ENCODE results near the gene ARAP1. TPM values are rescaled to one million over a fixed set of nuclear protein-coding genes. Genes with fewer than 3 reads are reported as not detected.

ARAP1 gene
- total and polyA plus RNA-seq, 2 donors = 36.4 to 92.2 TPM

- no peak overlapping the region for H3K27ac ChIP-seq (ENCODE audit: low read depth in 1 of 2, low read length in 1 of 2)
- WGBS = 79% methylated on average over 17 of the region's 17 CpGs
These were observed 6.6 kb upstream of the ARAP1 start for GRCh38 chr11:72758690-72759389.

GRCh38 chr11:72758304-72758689 is 6.1 kb upstream of the ARAP1 start:
- Histone ChIP-seq H3K36me3 (ENCODE audit: control insufficient read depth in 2 of 2, insufficient read depth in 2 of 2, low read length in 1 of 2) (no peaks in the 10 kb centered on the region), H3K4me1 (ENCODE audit: control insufficient read depth in 2 of 2, insufficient read depth in 2 of 2, low read length in 2 of 2) (no peaks in the 10 kb centered on the region), H3K9me3 (ENCODE audit: control insufficient read depth in 2 of 2, insufficient read depth in 1 of 2, low read length in 1 of 2) (no peaks in the 10 kb centered on the region), H3K4me3 (ENCODE audit: low read length in 2 of 2) (no peak overlapping the region), H3K27me3 (ENCODE audit: control insufficient read depth in 2 of 2, insufficient read depth in 1 of 2, low read length in 1 of 2) (no peaks in the 10 kb centered on the region), H3K27ac (ENCODE audit: low read depth in 1 of 2, low read length in 1 of 2) (no peak overlapping the region)
- DNase-seq (ENCODE audit: low read depth in 6 of 9, low spot score in 9 of 9) = no peak
- 96% methylated on average over 7 of the region's 7 CpGs for WGBS

More at GRCh38 chr11:72758690-72759389, 6.6 kb upstream of the ARAP1 start:
- Histone ChIP-seq H3K36me3 (ENCODE audit: control insufficient read depth in 2 of 2, insufficient read depth in 2 of 2, low read length in 1 of 2) (no peaks in the 10 kb centered on the region), H3K9me3 (ENCODE audit: control insufficient read depth in 2 of 2, insufficient read depth in 1 of 2, low read length in 1 of 2) (no peaks in the 10 kb centered on the region), H3K27me3 (ENCODE audit: control insufficient read depth in 2 of 2, insufficient read depth in 1 of 2, low read length in 1 of 2) (no peaks in the 10 kb centered on the region), H3K4me3 (ENCODE audit: low read length in 2 of 2) (no peak overlapping the region), H3K4me1 (ENCODE audit: control insufficient read depth in 2 of 2, insufficient read depth in 2 of 2, low read length in 2 of 2) (no peaks in the 10 kb centered on the region)
- DNase-seq (ENCODE audit: low read depth in 6 of 9, low spot score in 9 of 9) = no peak

DNA sequence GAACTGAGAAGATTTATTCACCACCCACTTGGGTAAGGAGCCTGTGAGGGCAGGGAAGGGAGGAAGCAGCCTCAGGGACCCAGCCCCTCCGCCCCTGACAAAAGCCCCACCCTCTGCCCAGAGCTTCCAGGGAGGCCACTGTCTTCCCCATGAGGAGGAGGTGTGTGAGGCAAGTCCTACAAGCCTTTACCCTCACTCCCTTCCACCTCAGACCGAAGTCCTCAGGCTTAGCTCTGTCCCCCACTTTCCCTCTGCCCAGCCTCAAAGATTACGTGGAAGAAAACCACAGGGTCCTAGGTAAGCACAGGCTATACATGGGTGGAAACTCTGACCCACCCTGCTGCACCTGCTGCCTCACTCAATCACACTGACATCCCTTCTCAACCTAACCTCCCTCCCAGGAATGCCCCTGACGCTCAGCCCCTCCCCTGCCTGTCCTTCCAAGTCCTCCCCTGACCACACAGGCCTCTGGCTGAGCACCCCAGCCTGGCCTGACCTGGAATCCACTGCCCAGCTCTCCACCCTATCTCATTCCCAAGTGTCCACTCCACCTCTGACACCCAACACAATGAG is 3.6 kb upstream of the ARAP1 start:
- no peaks in the 10 kb centered on the region for H3K36me3 ChIP-seq (ENCODE audit: control insufficient read depth in 2 of 2, insufficient read depth in 2 of 2, low read length in 1 of 2)
- WGBS = 92% methylated on average over 4 of the region's 4 CpGs
- H3K4me3 ChIP-seq (ENCODE audit: low read length in 2 of 2) = no peak overlapping the region
- no peak overlapping the region for H3K27ac ChIP-seq (ENCODE audit: low read depth in 1 of 2, low read length in 1 of 2)
- no peaks in the 10 kb centered on the region for H3K27me3 ChIP-seq (ENCODE audit: control insufficient read depth in 2 of 2, insufficient read depth in 1 of 2, low read length in 1 of 2)
- no peaks in the 10 kb centered on the region for H3K9me3 ChIP-seq (ENCODE audit: control insufficient read depth in 2 of 2, insufficient read depth in 1 of 2, low read length in 1 of 2)
- no peak for DNase-seq (ENCODE audit: low read depth in 6 of 9, low spot score in 9 of 9)
- H3K4me1 ChIP-seq (ENCODE audit: control insufficient read depth in 2 of 2, insufficient read depth in 2 of 2, low read length in 2 of 2) = peaks cover 14 to 21% of the 10 kb centered on the region in 2 donors

- no peaks in the 10 kb centered on the region for H3K36me3 ChIP-seq (ENCODE audit: control insufficient read depth in 2 of 2, insufficient read depth in 2 of 2, low read length in 1 of 2)
- no peak for DNase-seq (ENCODE audit: low read depth in 6 of 9, low spot score in 9 of 9)
- H3K27me3 ChIP-seq (ENCODE audit: control insufficient read depth in 2 of 2, insufficient read depth in 1 of 2, low read length in 1 of 2) = no peaks in the 10 kb centered on the region
- H3K4me1 ChIP-seq (ENCODE audit: control insufficient read depth in 2 of 2, insufficient read depth in 2 of 2, low read length in 2 of 2) = peaks cover 17 to 22% of the 10 kb centered on the region in 2 donors
- no peaks in the 10 kb centered on the region for H3K9me3 ChIP-seq (ENCODE audit: control insufficient read depth in 2 of 2, insufficient read depth in 1 of 2, low read length in 1 of 2)
- H3K4me3 ChIP-seq (ENCODE audit: low read length in 2 of 2) = no peak overlapping the region
- H3K27ac ChIP-seq (ENCODE audit: low read depth in 1 of 2, low read length in 1 of 2) = no peak overlapping the region
- 97% methylated on average over 48 of the region's 48 CpGs for WGBS
These were observed 2.4 kb upstream of the ARAP1 start for GRCh38 chr11:72754544-72755155.

DNA sequence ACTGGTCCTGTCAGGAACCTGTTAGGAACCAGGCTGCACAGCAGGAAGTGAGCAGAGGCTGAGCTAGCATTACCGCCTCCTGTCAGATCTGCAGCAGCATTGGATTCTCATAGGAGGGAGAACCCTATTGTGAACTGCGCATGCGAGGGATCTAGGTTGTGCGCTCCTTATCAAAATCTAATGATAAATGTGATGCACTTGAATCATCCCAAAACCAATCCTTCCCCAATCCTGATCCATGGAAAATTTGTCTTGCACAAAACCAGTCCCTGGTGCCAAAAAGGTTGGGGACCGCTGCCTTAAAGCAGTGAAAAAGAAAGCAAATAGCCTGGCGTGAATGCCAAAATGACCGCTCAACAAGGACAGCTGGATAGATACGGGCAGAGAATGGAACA is 1.9 kb upstream of the ARAP1 start:
- Histone ChIP-seq H3K4me3 (ENCODE audit: low read length in 2 of 2) (no peak overlapping the region), H3K9me3 (ENCODE audit: control insufficient read depth in 2 of 2, insufficient read depth in 1 of 2, low read length in 1 of 2) (no peaks in the 10 kb centered on the region), H3K27ac (ENCODE audit: low read depth in 1 of 2, low read length in 1 of 2) (no peak overlapping the region), H3K27me3 (ENCODE audit: control insufficient read depth in 2 of 2, insufficient read depth in 1 of 2, low read length in 1 of 2) (no peaks in the 10 kb centered on the region), H3K36me3 (ENCODE audit: control insufficient read depth in 2 of 2, insufficient read depth in 2 of 2, low read length in 1 of 2) (no peaks in the 10 kb centered on the region), H3K4me1 (ENCODE audit: control insufficient read depth in 2 of 2, insufficient read depth in 2 of 2, low read length in 2 of 2) (peaks cover 18 to 23% of the 10 kb centered on the region in 2 donors)
- WGBS = 97% methylated on average over 8 of the region's 8 CpGs
- DNase-seq (ENCODE audit: low read depth in 6 of 9, low spot score in 9 of 9) = no peak

GRCh38 chr11:72753341-72754148 is 1.3 kb upstream of the ARAP1 start:
- WGBS = 94% methylated on average over 9 of the region's 9 CpGs
- Histone ChIP-seq H3K9me3 (ENCODE audit: control insufficient read depth in 2 of 2, insufficient read depth in 1 of 2, low read length in 1 of 2) (no peaks in the 10 kb centered on the region), H3K27ac (ENCODE audit: low read depth in 1 of 2, low read length in 1 of 2) (no peak overlapping the region), H3K27me3 (ENCODE audit: control insufficient read depth in 2 of 2, insufficient read depth in 1 of 2, low read length in 1 of 2) (no peaks in the 10 kb centered on the region), H3K4me3 (ENCODE audit: low read length in 2 of 2) (no peak overlapping the region), H3K4me1 (ENCODE audit: control insufficient read depth in 2 of 2, insufficient read depth in 2 of 2, low read length in 2 of 2) (peaks cover 21 to 26% of the 10 kb centered on the region in 2 donors), H3K36me3 (ENCODE audit: control insufficient read depth in 2 of 2, insufficient read depth in 2 of 2, low read length in 1 of 2) (no peaks in the 10 kb centered on the region)
- DNase-seq (ENCODE audit: low read depth in 6 of 9, low spot score in 9 of 9) = no peak

GRCh38 chr11:72751116-72752087 is 806 bp downstream of the ARAP1 start:
- peak overlapping the region in 1 of 2 donors; percentile 11 for H3K27ac ChIP-seq (ENCODE audit: low read depth in 1 of 2, low read length in 1 of 2)
- H3K4me1 ChIP-seq (ENCODE audit: control insufficient read depth in 2 of 2, insufficient read depth in 2 of 2, low read length in 2 of 2) = peaks cover 21 to 29% of the 10 kb centered on the region in 2 donors
- peak in 1 of 9 donors; percentile 14 for DNase-seq (ENCODE audit: low read depth in 6 of 9, low spot score in 9 of 9)
- H3K4me3 ChIP-seq (ENCODE audit: low read length in 2 of 2) = peak overlapping the region; percentile 71 to 75
- 38% methylated on average over 19 of the region's 19 CpGs for WGBS
- H3K9me3 ChIP-seq (ENCODE audit: control insufficient read depth in 2 of 2, insufficient read depth in 1 of 2, low read length in 1 of 2) = no peaks in the 10 kb centered on the region
- no peaks in the 10 kb centered on the region for H3K27me3 ChIP-seq (ENCODE audit: control insufficient read depth in 2 of 2, insufficient read depth in 1 of 2, low read length in 1 of 2)
- no peaks in the 10 kb centered on the region for H3K36me3 ChIP-seq (ENCODE audit: control insufficient read depth in 2 of 2, insufficient read depth in 2 of 2, low read length in 1 of 2)

GRCh38 chr11:72750556-72751115 is 1.6 kb downstream of the ARAP1 start:
- no peaks in the 10 kb centered on the region for H3K27me3 ChIP-seq (ENCODE audit: control insufficient read depth in 2 of 2, insufficient read depth in 1 of 2, low read length in 1 of 2)
- no peak overlapping the region for H3K27ac ChIP-seq (ENCODE audit: low read depth in 1 of 2, low read length in 1 of 2)
- no peak overlapping the region for H3K4me3 ChIP-seq (ENCODE audit: low read length in 2 of 2)
- no peak for DNase-seq (ENCODE audit: low read depth in 6 of 9, low spot score in 9 of 9)
- H3K36me3 ChIP-seq (ENCODE audit: control insufficient read depth in 2 of 2, insufficient read depth in 2 of 2, low read length in 1 of 2) = no peaks in the 10 kb centered on the region
- WGBS = over 99% methylated on average over 2 of the region's 2 CpGs
- H3K9me3 ChIP-seq (ENCODE audit: control insufficient read depth in 2 of 2, insufficient read depth in 1 of 2, low read length in 1 of 2) = no peaks in the 10 kb centered on the region
- peaks cover 21 to 31% of the 10 kb centered on the region in 2 donors for H3K4me1 ChIP-seq (ENCODE audit: control insufficient read depth in 2 of 2, insufficient read depth in 2 of 2, low read length in 2 of 2)

Data from thymus (tissue), 11 donors.